H7 (cell line): ENCODE data around the gene EPB41L2. TPM values are rescaled to one million over a fixed set of nuclear protein-coding genes. Genes with fewer than 3 reads are reported as not detected.

ENCODE experiments used
- DNase-seq: peaks from one replicate; pipeline ENCODE4 v3.0.0; 2012
- H3K27me3 ChIP-seq: 2 replicates; pipeline ENCODE4 v1.6.0; 2011; ENCODE audit warnings: mild to moderate bottlenecking, low read length; ENCODE audit not compliant: control insufficient read depth, insufficient read depth
- H3K36me3 ChIP-seq: replicated peaks from 2 replicates; pipeline ENCODE4 v1.5.1; 2011; ENCODE audit warnings: low read length; ENCODE audit not compliant: control insufficient read depth, insufficient read depth
- H3K4me3 ChIP-seq: 2 replicates; pipeline ENCODE4 v1.5.1; 2011; ENCODE audit warnings: low read depth, mild to moderate bottlenecking, control low read depth, low read length, moderate library complexity; ENCODE audit not compliant: insufficient read depth
- total RNA-seq: library from RNA; depleted of rRNA; stranded (reverse); fragments of >200 nt; shearing (Covaris generic); gene quantifications from 2 replicates; pipeline ENCODE4 v1.2.3, GENCODE V29; 2014

EPB41L2 gene
- total RNA-seq, 1 experiment from 2014 or later = 25.9 TPM

DNA sequence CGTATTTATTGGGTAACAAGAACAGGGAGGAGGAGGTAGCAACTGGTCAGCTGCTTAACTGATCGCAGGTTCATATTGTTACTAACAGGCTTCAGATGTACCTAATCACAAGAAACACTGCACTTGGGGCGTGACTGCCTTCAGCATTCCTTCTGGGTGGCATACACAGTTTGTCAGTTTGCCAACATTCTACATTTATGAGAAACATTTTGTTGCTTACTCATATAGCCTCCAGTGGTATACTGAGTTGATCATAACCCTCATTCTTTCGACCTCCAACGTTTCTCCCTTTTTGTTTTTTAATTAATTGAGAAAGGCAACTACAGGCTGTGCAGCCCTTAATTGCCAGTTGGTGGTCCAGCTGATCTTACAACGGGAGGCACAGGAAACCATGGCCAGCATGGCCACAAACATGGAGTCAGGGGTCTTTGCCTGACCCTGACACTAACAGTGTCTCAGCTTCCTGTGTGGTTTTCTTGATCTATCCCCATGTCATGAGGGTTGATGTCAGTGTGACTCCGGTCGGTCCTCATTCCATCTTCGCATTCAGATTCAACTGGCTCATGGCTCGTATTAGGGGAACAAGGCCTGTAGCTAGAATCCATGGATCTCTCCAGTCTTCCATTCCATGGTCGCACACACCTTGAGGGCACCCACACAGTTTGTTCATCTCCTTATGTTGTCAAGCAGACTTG lies 9.4 kb downstream of the EPB41L2 start:
- no peak overlapping the region for H3K4me3 ChIP-seq
- no peak for DNase-seq
- no peaks in the 10 kb centered on the region; the same call in 1 of the 2 replicates for H3K36me3 ChIP-seq
- no peaks in the 10 kb centered on the region for H3K27me3 ChIP-seq

DNA sequence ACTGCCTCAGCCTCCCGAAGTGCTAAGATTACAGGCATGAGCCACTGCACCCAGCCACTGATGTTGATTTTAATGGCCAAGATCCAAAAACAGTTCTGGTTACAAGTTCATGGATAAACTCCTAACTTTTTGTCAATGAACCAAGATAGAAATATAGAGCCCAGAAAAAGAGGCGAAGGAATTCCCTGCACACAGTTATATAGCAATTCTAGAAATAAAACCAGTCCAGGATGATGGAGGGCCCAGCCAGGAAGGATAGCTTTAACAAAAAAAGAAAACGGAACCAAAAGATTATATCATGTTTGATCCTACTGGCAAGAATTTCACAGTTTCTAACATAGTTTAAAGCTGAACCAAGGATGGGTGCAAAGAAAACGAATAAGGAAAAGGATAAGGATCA lies 10.9 kb downstream of the EPB41L2 start:
- H3K4me3 ChIP-seq = no peak overlapping the region
- no peak for DNase-seq
- no peaks in the 10 kb centered on the region; the same call in 1 of the 2 replicates for H3K36me3 ChIP-seq
- no peaks in the 10 kb centered on the region for H3K27me3 ChIP-seq

DNA sequence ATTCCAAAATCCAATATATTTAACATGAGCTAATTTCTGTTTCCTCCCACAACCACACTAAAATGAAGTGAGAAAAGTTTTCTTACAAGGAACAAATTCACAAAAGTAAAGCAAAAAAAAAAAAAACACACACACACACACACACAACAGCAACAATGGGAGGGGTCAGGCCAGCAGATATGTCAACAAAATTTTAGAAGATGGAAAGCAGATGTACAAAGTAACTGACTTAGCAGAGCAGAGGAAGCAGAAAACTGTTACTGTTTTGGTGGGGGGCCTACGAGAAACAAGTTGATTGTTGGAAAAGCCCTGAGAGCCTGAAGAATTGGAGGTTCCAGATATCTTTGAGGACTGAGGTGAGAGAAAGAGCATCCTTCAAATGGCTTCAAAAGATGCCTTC lies 11.7 kb downstream of the EPB41L2 start:
- Histone ChIP-seq H3K4me3 (no peak overlapping the region), H3K27me3 (no peaks in the 10 kb centered on the region), H3K36me3 (no peaks in the 10 kb centered on the region; the same call in 1 of the 2 replicates)
- no peak for DNase-seq

DNA sequence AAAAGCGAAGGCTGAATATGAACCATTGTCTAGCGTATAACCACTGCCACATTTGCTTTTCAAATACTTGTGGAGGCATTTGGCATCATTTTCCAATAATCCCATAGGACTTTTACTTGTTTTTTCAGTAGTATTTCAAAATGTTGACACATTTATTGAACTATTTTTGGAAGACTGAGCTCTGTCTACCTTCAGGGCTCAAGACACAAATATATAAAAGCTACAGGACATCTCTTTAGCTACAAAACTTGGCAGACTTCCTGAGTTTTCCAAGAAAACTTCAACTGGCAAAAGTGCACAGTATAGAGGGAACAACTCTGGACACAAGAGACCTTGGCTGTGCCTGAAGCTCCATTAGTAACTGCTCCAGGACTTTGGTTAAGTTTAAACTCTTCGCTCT lies 13.4 kb downstream of the EPB41L2 start:
- no peaks in the 10 kb centered on the region; the same call in 1 of the 2 replicates for H3K36me3 ChIP-seq
- H3K4me3 ChIP-seq = no peak overlapping the region
- DNase-seq = no peak
- no peaks in the 10 kb centered on the region for H3K27me3 ChIP-seq

DNA sequence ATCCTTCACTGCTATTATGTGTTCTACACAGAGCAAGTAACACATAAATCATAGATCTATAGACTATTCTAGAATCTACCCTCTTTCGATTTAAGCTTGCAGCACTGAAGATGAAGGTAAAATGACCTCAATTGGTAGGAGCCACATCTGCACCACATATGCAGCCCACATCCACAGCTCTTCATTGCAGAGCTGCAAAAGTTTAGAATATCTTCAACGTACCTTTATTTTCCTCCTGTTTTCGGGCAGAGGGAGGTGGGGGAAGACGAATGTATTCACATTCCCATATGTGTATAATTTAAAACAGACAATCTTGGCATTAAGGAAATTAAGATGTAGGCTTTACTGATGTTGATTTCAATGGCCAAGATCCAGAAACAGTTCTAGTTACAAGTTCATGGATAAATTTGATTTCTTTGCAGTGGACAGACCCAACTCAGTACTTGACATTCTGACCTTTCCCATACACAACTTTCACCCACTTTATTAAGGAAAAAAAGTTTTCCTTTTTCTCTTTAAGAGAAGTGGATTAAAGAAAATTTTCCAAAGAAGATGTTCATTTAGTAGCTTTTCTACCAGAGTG lies 14.0 kb downstream of the EPB41L2 start:
- Histone ChIP-seq H3K36me3 (no peaks in the 10 kb centered on the region), H3K4me3 (no peak overlapping the region), H3K27me3 (no peaks in the 10 kb centered on the region)
- DNase-seq = no peak

DNA sequence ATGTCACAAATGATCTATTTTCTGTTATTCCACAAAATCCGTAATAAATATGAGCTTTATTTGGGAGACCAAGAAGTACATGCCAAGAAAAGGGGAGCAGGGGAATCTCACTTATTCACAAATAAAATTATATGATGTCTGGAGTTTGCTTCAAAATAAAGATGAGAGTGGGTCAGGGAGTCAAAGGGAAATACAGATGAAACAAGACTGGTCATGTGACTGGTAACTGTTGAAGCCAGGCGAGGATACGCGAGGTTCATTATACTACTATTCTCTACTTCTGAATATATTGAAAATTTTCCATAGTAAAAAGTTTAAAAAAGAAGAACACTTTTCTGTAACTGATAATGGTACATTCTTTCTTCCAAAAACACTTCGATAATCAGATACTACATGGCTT lies 14.6 kb downstream of the EPB41L2 start:
- no peaks in the 10 kb centered on the region for H3K36me3 ChIP-seq
- H3K27me3 ChIP-seq = no peaks in the 10 kb centered on the region
- no peak for DNase-seq
- no peak overlapping the region for H3K4me3 ChIP-seq

DNA sequence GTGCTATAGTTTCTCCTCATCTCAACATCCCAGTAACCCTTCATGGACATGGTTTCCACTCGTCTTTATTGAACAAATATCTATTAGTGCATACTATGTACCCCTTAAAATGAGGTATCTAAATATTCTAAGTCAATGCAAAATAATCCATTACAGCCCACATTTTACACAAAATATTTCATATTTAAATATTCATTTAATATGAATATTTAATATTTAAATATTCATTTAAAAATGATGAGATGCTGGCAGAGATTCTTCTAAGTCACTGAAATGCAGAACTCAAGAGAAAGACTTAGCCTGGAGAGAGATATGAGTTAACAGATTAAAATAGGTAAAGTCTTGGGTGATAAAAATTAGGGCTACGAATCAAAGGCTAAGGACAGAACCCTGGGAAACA lies 17.9 kb downstream of the EPB41L2 start:
- no peak for DNase-seq
- H3K27me3 ChIP-seq = no peaks in the 10 kb centered on the region
- no peaks in the 10 kb centered on the region for H3K36me3 ChIP-seq
- H3K4me3 ChIP-seq = no peak overlapping the region

DNA sequence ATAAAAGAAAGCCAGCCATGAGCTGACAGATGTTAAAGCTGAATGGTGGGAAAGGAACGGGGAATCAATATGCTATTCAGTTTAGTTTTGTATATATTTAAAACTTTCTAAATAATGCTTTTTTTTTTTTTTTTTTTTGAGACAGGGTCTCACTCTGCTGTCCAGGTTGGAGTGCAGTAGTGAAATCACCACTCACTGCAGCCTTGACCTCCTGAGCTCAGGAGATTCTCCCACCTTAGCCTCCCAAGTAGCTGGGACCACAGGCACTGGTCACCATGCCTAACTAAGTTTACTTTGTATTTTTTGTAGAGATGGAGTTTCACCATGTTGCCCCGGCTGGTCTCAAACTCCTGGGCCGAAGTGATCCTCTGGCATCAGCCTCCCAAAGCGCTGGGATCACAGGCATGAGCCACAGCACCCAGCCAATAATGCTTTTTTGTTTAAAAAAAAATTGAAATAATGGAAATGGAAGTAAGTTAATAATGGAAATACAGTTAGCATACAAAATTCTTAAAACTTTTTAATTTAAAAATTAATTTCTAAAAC lies 19.1 kb downstream of the EPB41L2 start:
- DNase-seq = no peak
- no peak overlapping the region for H3K4me3 ChIP-seq
- no peaks in the 10 kb centered on the region for H3K36me3 ChIP-seq
- H3K27me3 ChIP-seq = no peaks in the 10 kb centered on the region

DNA sequence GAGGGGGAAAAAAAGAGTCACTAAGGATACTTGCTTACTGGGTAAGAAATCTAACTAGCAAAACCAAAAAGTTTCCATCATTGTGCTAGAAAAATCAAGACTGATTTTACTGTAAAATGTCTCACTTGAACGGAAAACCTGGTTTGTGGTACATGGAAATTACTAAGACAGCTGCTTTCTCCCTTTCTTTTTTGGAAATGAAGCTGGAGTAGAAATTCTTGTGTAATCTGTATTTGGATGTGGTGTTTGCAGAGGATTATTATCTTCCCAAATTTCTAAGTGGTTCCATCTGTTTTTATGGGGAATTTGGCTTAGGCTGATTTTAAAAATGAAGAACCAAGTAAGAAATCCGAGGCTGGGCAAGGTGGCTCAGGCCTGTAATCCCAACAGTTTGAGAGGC lies 20.4 kb downstream of the EPB41L2 start:
- Histone ChIP-seq H3K4me3 (no peak overlapping the region), H3K27me3 (no peaks in the 10 kb centered on the region)
- DNase-seq = no peak

DNA sequence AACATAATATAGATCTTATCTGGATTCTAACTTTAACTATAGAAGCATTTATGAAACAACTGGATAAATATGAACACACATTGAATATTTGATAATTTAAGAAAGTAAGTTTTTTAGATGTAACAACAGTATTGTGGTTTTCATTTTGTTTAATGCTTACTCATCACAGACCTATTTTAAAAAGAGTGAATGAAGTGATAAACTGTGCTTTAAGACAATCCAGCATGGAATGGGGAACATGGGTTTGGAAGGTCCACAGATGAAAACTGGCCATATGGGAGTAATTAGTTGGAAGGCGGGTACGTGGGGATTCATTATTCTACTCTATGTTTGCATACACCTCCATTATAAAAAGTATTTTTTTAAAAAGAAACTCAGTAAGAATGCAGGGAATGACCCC lies 21.2 kb downstream of the EPB41L2 start:
- H3K4me3 ChIP-seq = no peak overlapping the region
- no peak for DNase-seq
- no peaks in the 10 kb centered on the region for H3K27me3 ChIP-seq
- H3K36me3 ChIP-seq = no peaks in the 10 kb centered on the region

More for the DNA sequence above, 20.4 kb downstream of the EPB41L2 start:
- H3K36me3 ChIP-seq = no peaks in the 10 kb centered on the region

DNA sequence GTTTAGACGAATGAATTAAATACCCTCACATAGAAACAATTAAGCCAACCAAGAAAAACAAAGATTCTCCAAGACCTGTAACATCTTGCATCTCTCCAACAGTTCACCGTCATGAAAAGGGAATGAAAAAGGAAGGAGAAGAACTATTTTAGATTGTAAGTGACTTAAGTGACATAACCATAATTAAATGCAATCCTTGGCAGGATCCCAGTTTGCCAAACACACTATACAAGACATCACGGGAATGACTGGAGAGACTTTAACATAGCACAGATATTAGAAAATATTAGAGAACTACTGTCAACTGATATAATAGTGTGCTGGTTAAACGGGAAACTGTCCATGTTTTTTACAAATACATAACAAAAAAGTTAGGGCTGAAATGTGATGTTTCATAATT lies 22.2 kb downstream of the EPB41L2 start:
- Histone ChIP-seq H3K27me3 (no peaks in the 10 kb centered on the region), H3K36me3 (no peaks in the 10 kb centered on the region), H3K4me3 (no peak overlapping the region)
- no peak for DNase-seq

DNA sequence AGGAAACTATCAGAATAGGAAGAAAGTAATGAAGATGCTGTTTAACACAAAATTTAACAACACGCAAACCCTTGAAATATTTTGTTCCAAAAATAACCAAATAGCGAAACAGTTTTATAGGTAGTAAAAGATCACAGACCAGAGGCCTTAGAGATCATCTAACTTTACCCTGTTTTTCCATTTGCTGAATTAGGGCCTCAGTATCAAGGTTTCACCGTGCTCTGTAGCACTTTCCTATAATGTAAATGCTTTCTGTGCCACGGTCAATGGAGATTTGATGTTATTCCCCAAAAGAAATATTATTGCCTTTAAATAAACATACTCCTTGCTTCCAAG lies 23.7 kb downstream of the EPB41L2 start:
- DNase-seq = no peak
- Histone ChIP-seq H3K27me3 (no peaks in the 10 kb centered on the region), H3K4me3 (no peak overlapping the region), H3K36me3 (no peaks in the 10 kb centered on the region)

DNA sequence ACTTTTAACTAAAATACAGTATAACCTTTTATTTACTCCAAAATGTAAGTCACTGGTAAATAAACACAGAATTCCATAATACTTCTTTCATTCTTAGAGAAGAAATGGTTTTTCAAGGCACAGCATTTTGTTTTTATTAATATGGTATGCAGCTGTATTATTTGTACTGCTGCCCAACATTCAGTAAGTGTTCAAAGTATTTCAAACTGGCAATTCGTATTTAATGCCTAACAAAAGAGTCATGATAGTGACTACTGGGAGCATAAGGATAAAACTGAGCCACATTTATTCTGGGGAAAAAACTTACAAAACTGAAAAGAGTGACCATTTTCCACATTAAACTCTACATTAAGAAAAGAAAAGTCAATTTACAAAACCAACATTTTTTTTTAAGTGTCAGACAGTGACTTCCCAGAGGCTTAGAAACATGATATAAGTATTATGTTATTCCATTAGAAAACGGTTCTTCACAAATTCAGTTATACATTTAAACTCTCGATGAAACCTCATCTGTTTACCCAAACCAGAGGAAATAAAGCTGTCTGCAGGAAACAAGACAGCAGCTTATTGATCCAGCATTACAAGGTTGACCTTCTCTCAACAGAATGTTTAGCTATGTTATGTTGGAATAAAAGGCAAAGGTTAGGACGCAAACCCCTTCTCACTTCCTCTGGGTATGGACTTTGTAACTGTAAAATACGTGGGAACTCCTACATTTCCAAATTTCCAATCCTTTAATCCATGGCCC lies 24.3 kb downstream of the EPB41L2 start:
- H3K27me3 ChIP-seq = no peaks in the 10 kb centered on the region

DNA sequence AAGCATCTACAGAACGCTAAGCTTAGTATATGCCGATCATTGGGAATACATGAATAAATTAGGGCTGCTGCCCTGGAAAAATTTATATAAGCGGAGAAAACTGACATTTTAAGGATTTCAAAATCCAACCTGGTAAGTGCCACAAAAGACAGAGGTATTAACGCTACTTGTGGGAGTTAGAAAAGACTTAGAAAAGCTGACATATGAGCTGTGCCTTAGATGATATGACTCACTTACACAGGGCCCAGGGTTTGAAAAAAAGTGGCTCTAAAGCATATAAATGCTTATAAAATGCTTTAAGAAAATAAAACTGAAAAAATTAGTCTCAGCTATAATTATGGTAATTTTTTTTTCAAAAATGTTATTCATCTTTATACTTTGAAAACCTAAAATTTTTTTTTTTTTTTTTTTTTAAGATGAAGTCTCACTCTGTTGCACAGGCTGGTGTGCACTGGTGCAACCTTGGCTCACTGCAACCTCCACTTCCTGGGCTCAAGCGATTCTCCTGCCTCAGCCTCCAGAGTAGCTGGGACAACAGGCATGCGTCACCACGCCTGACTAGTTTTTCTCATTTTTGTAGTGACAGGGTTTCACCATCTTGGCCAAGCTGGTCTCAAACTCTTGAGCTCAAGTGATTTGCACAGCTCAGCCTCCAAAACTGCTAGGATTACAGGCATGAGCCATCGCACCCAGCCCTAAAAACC lies 25.7 kb downstream of the EPB41L2 start:
- DNase-seq = no peak
- Histone ChIP-seq H3K36me3 (no peaks in the 10 kb centered on the region), H3K27me3 (no peaks in the 10 kb centered on the region), H3K4me3 (no peak overlapping the region)

More for the DNA sequence above, 24.3 kb downstream of the EPB41L2 start:
- Histone ChIP-seq H3K36me3 (no peaks in the 10 kb centered on the region), H3K4me3 (no peak overlapping the region)
- DNase-seq = no peak
